ENCODE results near the gene SMCO4. TPM values are rescaled to one million over a fixed set of nuclear protein-coding genes. Genes with fewer than 3 reads are reported as not detected.

Gene SMCO4
- total RNA-seq, 1 experiment from 2014 or later: 23.0 TPM

GRCh38 chr11:93481696-93482095, 61.5 kb downstream of the SMCO4 start:
- DNase-seq: no peak
- Histone ChIP-seq H3K4me3 (no peak overlapping the region), H3K9me3 (ENCODE audit: insufficient read depth, low read depth) (no peaks in the 10 kb centered on the region), H3K36me3 (ENCODE audit: low read depth) (no peaks in the 10 kb centered on the region), H3K27ac (no peak overlapping the region), H3K4me1 (replicated peaks; ENCODE audit: insufficient read depth) (peaks cover 9% of the 10 kb centered on the region), H4K20me1 (ENCODE audit: insufficient read depth) (no peaks in the 10 kb centered on the region), H3K79me2 (ENCODE audit: low read depth) (no peaks in the 10 kb centered on the region), H3K4me2 (no peak overlapping the region), H3F3A (ENCODE audit: insufficient read depth, low read depth) (no peaks in the 10 kb centered on the region), H3K27me3 (ENCODE audit: insufficient read depth, low read depth) (no peaks in the 10 kb centered on the region), H3K9me2 (ENCODE audit: insufficient read depth) (no peaks in the 10 kb centered on the region), H2AFZ (no peak overlapping the region)
- BruUV-seq (replicated peaks): no TSS peak
- intact Hi-C loops (cut with micrococcal nuclease; ENCODE audit: unreplicated experiment): no loop called here
- ChIA-PET POLR2A (ENCODE audit: unreplicated experiment) (no interaction called here), CTCF (no interaction called here)
- TF ChIP-seq EZH2 (IDR thresholded peaks at IDR 0.05; ENCODE audit: low read depth): no peak
- no peak for TF ChIP-seq CTCF (conservative IDR thresholded peaks at IDR 0.05)

- Histone ChIP-seq H3K36me3 (ENCODE audit: low read depth) (no peaks in the 10 kb centered on the region), H3K9me2 (ENCODE audit: insufficient read depth) (no peaks in the 10 kb centered on the region), H3K4me2 (no peak overlapping the region), H3K79me2 (ENCODE audit: low read depth) (no peaks in the 10 kb centered on the region), H3K9me3 (ENCODE audit: insufficient read depth, low read depth) (no peaks in the 10 kb centered on the region), H4K20me1 (ENCODE audit: insufficient read depth) (no peaks in the 10 kb centered on the region), H3K4me1 (replicated peaks; ENCODE audit: insufficient read depth) (peaks cover 13% of the 10 kb centered on the region), H3K27me3 (ENCODE audit: insufficient read depth, low read depth) (no peaks in the 10 kb centered on the region), H3F3A (ENCODE audit: insufficient read depth, low read depth) (no peaks in the 10 kb centered on the region), H3K27ac (no peak overlapping the region), H2AFZ (no peak overlapping the region), H3K4me3 (no peak overlapping the region)
- POLR2A ChIA-PET (ENCODE audit: unreplicated experiment): no interaction called here
- no TSS peak for BruUV-seq (replicated peaks)
- intact Hi-C loops (cut with micrococcal nuclease; ENCODE audit: unreplicated experiment): no loop called here
- no peak for TF ChIP-seq EZH2 (IDR thresholded peaks at IDR 0.05; ENCODE audit: low read depth)
- TF ChIP-seq CTCF (conservative IDR thresholded peaks at IDR 0.05): no peak
- CTCF ChIA-PET: no interaction called here
- DNase-seq: no peak
Observed at GRCh38 chr11:93481279-93481678, 61.9 kb downstream of the SMCO4 start.

GRCh38 chr11:93480756-93481155, 62.4 kb downstream of the SMCO4 start:
- Histone ChIP-seq H3K9me2 (ENCODE audit: insufficient read depth) (no peaks in the 10 kb centered on the region), H3F3A (ENCODE audit: insufficient read depth, low read depth) (no peaks in the 10 kb centered on the region), H2AFZ (no peak overlapping the region), H3K9me3 (ENCODE audit: insufficient read depth, low read depth) (no peaks in the 10 kb centered on the region), H4K20me1 (ENCODE audit: insufficient read depth) (no peaks in the 10 kb centered on the region), H3K4me3 (no peak overlapping the region), H3K27ac (no peak overlapping the region), H3K4me2 (no peak overlapping the region), H3K36me3 (ENCODE audit: low read depth) (no peaks in the 10 kb centered on the region), H3K27me3 (ENCODE audit: insufficient read depth, low read depth) (no peaks in the 10 kb centered on the region), H3K79me2 (ENCODE audit: low read depth) (no peaks in the 10 kb centered on the region), H3K4me1 (replicated peaks; ENCODE audit: insufficient read depth) (peaks cover 18% of the 10 kb centered on the region)
- no peak for DNase-seq
- CTCF ChIA-PET: no interaction called here
- POLR2A ChIA-PET (ENCODE audit: unreplicated experiment): no interaction called here
- intact Hi-C loops (cut with micrococcal nuclease; ENCODE audit: unreplicated experiment): no loop called here
- no TSS peak for BruUV-seq (replicated peaks)
- no peak for TF ChIP-seq EZH2 (IDR thresholded peaks at IDR 0.05; ENCODE audit: low read depth)
- no peak for TF ChIP-seq CTCF (conservative IDR thresholded peaks at IDR 0.05)
